ENCODE data around the gene CCDC170. TPM values are rescaled to one million over a fixed set of nuclear protein-coding genes. Genes with fewer than 3 reads are reported as not detected.

Gene CCDC170
- total RNA-seq, 1 experiment from 2014 or later: not detected

- Histone ChIP-seq H3K79me2 (ENCODE audit: low read length) (no peaks in the 10 kb centered on the region), H3K27me3 (ENCODE audit: low read length) (no peaks in the 10 kb centered on the region), H3K4me2 (ENCODE audit: low read length) (no peak overlapping the region), H3K36me3 (ENCODE audit: low read depth, low read length) (no peaks in the 10 kb centered on the region), H3K9me2 (replicated peaks; ENCODE audit: low read length) (no peaks in the 10 kb centered on the region), H3F3A (ENCODE audit: low read length, unreplicated experiment) (no peaks in the 10 kb centered on the region), H4K20me1 (ENCODE audit: low read length) (no peaks in the 10 kb centered on the region), H3K4me3 (ENCODE audit: low read length) (no peak overlapping the region), H3K9ac (ENCODE audit: low read length) (no peak overlapping the region), H3K4me1 (ENCODE audit: insufficient read depth, low read length) (no peaks in the 10 kb centered on the region), H3K9me3 (ENCODE audit: low read length) (no peaks in the 10 kb centered on the region), H3K27ac (ENCODE audit: low read length) (no peak overlapping the region), H2AFZ (ENCODE audit: low read length) (no peak overlapping the region)
- no peak for TF ChIP-seq CTCF (conservative IDR thresholded peaks at IDR 0.05; ENCODE audit: low read depth, low read length)
- TF ChIP-seq EZH2 (IDR thresholded peaks at IDR 0.05; ENCODE audit: low read length, unreplicated experiment): no peak
- no peak for TF ChIP-seq EZH2phosphoT487 (IDR thresholded peaks at IDR 0.05; ENCODE audit: borderline replicate concordance, low read length)
- CTCF ChIA-PET: no interaction called here
- intact Hi-C loops (cut with micrococcal nuclease): no loop called here
- BruUV-seq (replicated peaks): no TSS peak
- ATAC-seq: no peak
- peak; percentile 4 for DNase-seq
- POLR2A ChIA-PET (ENCODE audit: unreplicated experiment): no interaction called here
Observed at GRCh38 chr6:151617539-151617938, 123.7 kb downstream of the CCDC170 start.

GRCh38 chr6:151618717-151619116, 124.9 kb downstream of the CCDC170 start:
- ChIA-PET POLR2A (ENCODE audit: unreplicated experiment) (no interaction called here), CTCF (no interaction called here)
- Histone ChIP-seq H3F3A (ENCODE audit: low read length, unreplicated experiment) (no peaks in the 10 kb centered on the region), H3K9me3 (ENCODE audit: low read length) (no peaks in the 10 kb centered on the region), H3K27me3 (ENCODE audit: low read length) (no peaks in the 10 kb centered on the region), H3K9ac (ENCODE audit: low read length) (no peak overlapping the region), H2AFZ (ENCODE audit: low read length) (no peak overlapping the region), H4K20me1 (ENCODE audit: low read length) (no peaks in the 10 kb centered on the region), H3K4me3 (ENCODE audit: low read length) (no peak overlapping the region), H3K36me3 (ENCODE audit: low read depth, low read length) (no peaks in the 10 kb centered on the region), H3K4me2 (ENCODE audit: low read length) (no peak overlapping the region), H3K9me2 (replicated peaks; ENCODE audit: low read length) (no peaks in the 10 kb centered on the region), H3K4me1 (ENCODE audit: insufficient read depth, low read length) (no peaks in the 10 kb centered on the region), H3K27ac (ENCODE audit: low read length) (no peak overlapping the region), H3K79me2 (ENCODE audit: low read length) (no peaks in the 10 kb centered on the region)
- intact Hi-C loops (cut with micrococcal nuclease): no loop called here
- no peak for DNase-seq
- ATAC-seq: no peak
- BruUV-seq (replicated peaks): no TSS peak
- no peak for TF ChIP-seq EZH2 (IDR thresholded peaks at IDR 0.05; ENCODE audit: low read length, unreplicated experiment)

- intact Hi-C loops (cut with micrococcal nuclease): no loop called here
- ChIA-PET CTCF (no interaction called here), POLR2A (ENCODE audit: unreplicated experiment) (no interaction called here)
- Histone ChIP-seq H3K9ac (ENCODE audit: low read length) (no peak overlapping the region), H3K4me1 (ENCODE audit: insufficient read depth, low read length) (no peaks in the 10 kb centered on the region), H3F3A (ENCODE audit: low read length, unreplicated experiment) (no peaks in the 10 kb centered on the region), H3K27ac (ENCODE audit: low read length) (no peak overlapping the region), H3K4me2 (ENCODE audit: low read length) (no peak overlapping the region), H3K36me3 (ENCODE audit: low read depth, low read length) (no peaks in the 10 kb centered on the region), H3K4me3 (ENCODE audit: low read length) (no peak overlapping the region), H3K9me2 (replicated peaks; ENCODE audit: low read length) (no peaks in the 10 kb centered on the region), H3K9me3 (ENCODE audit: low read length) (no peaks in the 10 kb centered on the region), H4K20me1 (ENCODE audit: low read length) (no peaks in the 10 kb centered on the region), H3K79me2 (ENCODE audit: low read length) (no peaks in the 10 kb centered on the region), H3K27me3 (ENCODE audit: low read length) (no peaks in the 10 kb centered on the region), H2AFZ (ENCODE audit: low read length) (peak overlapping the region; percentile 30; the same call in 1 of the 2 replicates)
- no TSS peak for BruUV-seq (replicated peaks)
- DNase-seq (no peak), ATAC-seq (no peak)
- TF ChIP-seq EZH2phosphoT487 (IDR thresholded peaks at IDR 0.05; ENCODE audit: borderline replicate concordance, low read length): no peak
Observed at GRCh38 chr6:151620179-151620578, 126.4 kb downstream of the CCDC170 start.

- CTCF ChIA-PET: no interaction called here
- H3K27me3 ChIP-seq (ENCODE audit: low read length): no peaks in the 10 kb centered on the region
- intact Hi-C loops (cut with micrococcal nuclease): no loop called here
Observed at GRCh38 chr6:151624071-151624470, 130.3 kb downstream of the CCDC170 start.

More at GRCh38 chr6:151624071-151624470, 130.3 kb downstream of the CCDC170 start:
- no peak overlapping the region for H3K27ac ChIP-seq (ENCODE audit: low read length)
- H3F3A ChIP-seq (ENCODE audit: low read length, unreplicated experiment): no peaks in the 10 kb centered on the region
- H3K4me2 ChIP-seq (ENCODE audit: low read length): no peak overlapping the region
- DNase-seq (no peak), ATAC-seq (no peak)
- no peaks in the 10 kb centered on the region for H3K36me3 ChIP-seq (ENCODE audit: low read depth, low read length)
- H3K4me1 ChIP-seq (ENCODE audit: insufficient read depth, low read length): peaks cover 18% of the 10 kb centered on the region
- no peaks in the 10 kb centered on the region for H3K79me2 ChIP-seq (ENCODE audit: low read length)
- no TSS peak for BruUV-seq (replicated peaks)
- no peak overlapping the region for H3K4me3 ChIP-seq (ENCODE audit: low read length)
- no peak overlapping the region for H2AFZ ChIP-seq (ENCODE audit: low read length)
- no peaks in the 10 kb centered on the region for H3K9me3 ChIP-seq (ENCODE audit: low read length)
- H3K9ac ChIP-seq (ENCODE audit: low read length): no peak overlapping the region
- TF ChIP-seq CTCF (conservative IDR thresholded peaks at IDR 0.05; ENCODE audit: low read depth, low read length) (no peak), EZH2 (IDR thresholded peaks at IDR 0.05; ENCODE audit: low read length, unreplicated experiment) (no peak), EZH2phosphoT487 (IDR thresholded peaks at IDR 0.05; ENCODE audit: borderline replicate concordance, low read length) (no peak)
- H4K20me1 ChIP-seq (ENCODE audit: low read length): no peaks in the 10 kb centered on the region
- no peaks in the 10 kb centered on the region for H3K9me2 ChIP-seq (replicated peaks; ENCODE audit: low read length)
- POLR2A ChIA-PET (ENCODE audit: unreplicated experiment): no interaction called here
